PFSK-1 (cell line): ENCODE data around the gene ENSA.

ENCODE experiments used
- FOXP2 ChIP-seq: optimal IDR thresholded peaks from 2 replicates; pipeline ENCODE3; 2011; ENCODE audit warnings: borderline replicate concordance, control low read depth, inconsistent platforms; ENCODE audit not compliant: insufficient read depth; ENCODE audit errors: extremely low read length, extremely low read depth
- POLR2AphosphoS5 ChIP-seq: IDR thresholded peaks from 2 replicates; pipeline ENCODE4 v1.6.1; 2012; ENCODE audit warnings: low read depth, mild to moderate bottlenecking, control low read depth, low read length, moderate library complexity
- REST ChIP-seq, 2 experiments: IDR thresholded peaks; 2 replicates each; pipeline versions ENCODE4 v1.6.1 to v1.8.0; 2011 to 2012; ENCODE audit warnings: low read depth in 2 of 2, low read length in 2 of 2, control low read depth in 1 of 2, inconsistent platforms in 1 of 2, mild to moderate bottlenecking in 1 of 2, moderate library complexity in 1 of 2; ENCODE audit not compliant: insufficient read depth in 1 of 2
- SIN3A ChIP-seq: IDR thresholded peaks from 2 replicates; pipeline ENCODE4 v1.6.1; 2012; ENCODE audit warnings: mild to moderate bottlenecking, low read length, moderate library complexity, borderline replicate concordance; ENCODE audit not compliant: insufficient read depth
- TAF1 ChIP-seq: IDR thresholded peaks from 2 replicates; pipeline ENCODE4 v1.6.1; 2012; ENCODE audit warnings: low read length, control low read depth, borderline replicate concordance; ENCODE audit not compliant: insufficient read depth

ENSA gene

GRCh38 chr1:150662811-150663210 lies 33.4 kb upstream of the ENSA start:
- no peak for TF ChIP-seq POLR2AphosphoS5
- TF ChIP-seq TAF1 = no peak
- TF ChIP-seq SIN3A = no peak
- TF ChIP-seq REST (IDR thresholded peaks at IDR 0.05; ENCODE audit: insufficient read depth in 1 of 2, low read depth in 2 of 2, low read length in 2 of 2) = no peak
- TF ChIP-seq FOXP2 = no peak

- no peak for TF ChIP-seq REST (IDR thresholded peaks at IDR 0.05; ENCODE audit: insufficient read depth in 1 of 2, low read depth in 2 of 2, low read length in 2 of 2)
- TF ChIP-seq SIN3A = no peak
- no peak for TF ChIP-seq FOXP2
- TF ChIP-seq POLR2AphosphoS5 = no peak
- TF ChIP-seq TAF1 = no peak
Observed at GRCh38 chr1:150661156-150661555, 31.7 kb upstream of the ENSA start.

GRCh38 chr1:150660584-150660983 lies 31.2 kb upstream of the ENSA start:
- TF ChIP-seq TAF1 (no peak), REST (IDR thresholded peaks at IDR 0.05; ENCODE audit: insufficient read depth in 1 of 2, low read depth in 2 of 2, low read length in 2 of 2) (no peak), POLR2AphosphoS5 (no peak), SIN3A (no peak), FOXP2 (no peak)

GRCh38 chr1:150650193-150650592 lies 20.8 kb upstream of the ENSA start:
- TF ChIP-seq POLR2AphosphoS5 = no peak
- TF ChIP-seq SIN3A = no peak
- TF ChIP-seq FOXP2 = no peak
- TF ChIP-seq TAF1 = no peak
- no peak for TF ChIP-seq REST (IDR thresholded peaks at IDR 0.05; ENCODE audit: insufficient read depth in 1 of 2, low read depth in 2 of 2, low read length in 2 of 2)

GRCh38 chr1:150649441-150650075 lies 20.1 kb upstream of the ENSA start:
- no peak for TF ChIP-seq FOXP2
- TF ChIP-seq TAF1 = no peak
- TF ChIP-seq POLR2AphosphoS5 = no peak
- TF ChIP-seq SIN3A = no peak
- TF ChIP-seq REST (IDR thresholded peaks at IDR 0.05; ENCODE audit: insufficient read depth in 1 of 2, low read depth in 2 of 2, low read length in 2 of 2) = no peak
